ENCODE data around the gene DMAP1.

DMAP1 gene

DNA sequence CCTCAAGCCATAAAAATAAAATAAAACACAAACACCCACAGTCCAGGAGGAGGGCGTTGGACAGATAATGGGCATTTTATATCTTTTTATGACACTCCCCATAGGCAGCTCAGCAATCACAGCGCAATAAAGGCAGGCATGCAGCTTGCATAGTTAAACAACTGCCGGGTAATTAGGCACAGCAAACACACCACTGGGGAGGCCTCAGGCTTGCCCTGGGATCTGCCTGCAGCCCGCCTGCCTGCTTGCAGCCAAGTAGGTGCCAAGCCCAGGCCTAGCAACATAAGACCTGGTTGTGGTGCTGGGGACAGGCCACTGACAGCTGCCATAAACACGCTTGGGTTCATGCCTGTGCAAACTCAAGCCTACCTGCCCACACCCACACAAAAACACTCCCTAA, 54.2 kb downstream of the DMAP1 start:
- Mint-ChIP-seq H3K36me3 (peaks cover 13 to 23% of the 10 kb centered on the region in 2 donors), H3K27me3 (no peaks in the 10 kb centered on the region), H3K9me3 (no peaks in the 10 kb centered on the region), H3K27ac (no peak overlapping the region), H3K4me3 (no peak overlapping the region), H3K4me1 (peaks cover 7 to 15% of the 10 kb centered on the region in 2 donors)
- no peak for DNase-seq
- ATAC-seq (replicated peaks): no peak

- no peaks in the 10 kb centered on the region for H3K9me3 Mint-ChIP-seq
- H3K36me3 Mint-ChIP-seq: peaks cover 8 to 22% of the 10 kb centered on the region in 2 donors
- H3K27ac Mint-ChIP-seq: no peak overlapping the region
- H3K27me3 Mint-ChIP-seq: no peaks in the 10 kb centered on the region
- no peak for ATAC-seq (replicated peaks)
- DNase-seq: no peak
- no peak overlapping the region for H3K4me3 Mint-ChIP-seq
- peaks cover 7 to 9% of the 10 kb centered on the region in 2 donors for H3K4me1 Mint-ChIP-seq
Measured at GRCh38 chr1:44268054-44268453, 54.8 kb downstream of the DMAP1 start.
